NCI-H187 (cell line): ENCODE results near the gene TNFRSF4.

Experiments used
- DNase-seq, 2 experiments: peaks; one replicate each; lab custom pipeline; 2025; lab: John Stamatoyannopoulos, UW

TNFRSF4 gene

GRCh38 chr1:1245178-1245816, 31.3 kb upstream of the TNFRSF4 start:
- no peak for DNase-seq

DNA sequence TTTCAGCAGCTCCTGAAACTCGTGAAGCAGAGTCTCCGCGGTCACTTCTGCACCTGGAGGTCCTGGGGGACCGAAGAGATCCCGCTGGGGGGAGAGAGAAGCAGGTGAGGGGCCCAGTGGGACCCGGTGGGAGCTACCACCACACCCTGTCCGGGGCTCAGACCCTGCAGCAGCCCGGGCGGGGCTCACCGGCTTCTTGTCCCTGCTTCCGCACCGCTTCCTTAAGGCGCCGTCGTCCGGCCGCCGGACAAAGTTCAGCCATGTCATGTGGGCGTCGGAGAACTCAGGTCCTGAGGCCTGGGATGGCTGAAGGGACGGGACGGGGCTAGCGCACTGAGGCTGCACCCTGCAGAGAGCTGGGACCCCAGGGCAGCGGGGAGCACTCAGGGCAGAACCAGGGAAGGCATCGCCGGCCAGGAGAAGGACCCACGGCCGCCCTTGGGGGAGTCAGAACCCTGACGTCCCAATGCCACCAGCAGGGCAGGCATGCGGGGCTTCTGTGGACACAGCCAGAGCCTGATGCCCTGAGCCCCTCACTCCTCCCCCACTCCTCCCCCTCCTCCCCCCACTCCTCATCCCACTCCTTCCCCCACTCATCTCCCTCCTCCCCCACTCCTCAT, 30.3 kb upstream of the TNFRSF4 start:
- no peak for DNase-seq

GRCh38 chr1:1243807-1244191, 29.8 kb upstream of the TNFRSF4 start:
- DNase-seq, result no peak

GRCh38 chr1:1243266-1243660, 29.3 kb upstream of the TNFRSF4 start:
- no peak for DNase-seq

GRCh38 chr1:1242461-1243265, 28.7 kb upstream of the TNFRSF4 start:
- DNase-seq, result no peak

DNA sequence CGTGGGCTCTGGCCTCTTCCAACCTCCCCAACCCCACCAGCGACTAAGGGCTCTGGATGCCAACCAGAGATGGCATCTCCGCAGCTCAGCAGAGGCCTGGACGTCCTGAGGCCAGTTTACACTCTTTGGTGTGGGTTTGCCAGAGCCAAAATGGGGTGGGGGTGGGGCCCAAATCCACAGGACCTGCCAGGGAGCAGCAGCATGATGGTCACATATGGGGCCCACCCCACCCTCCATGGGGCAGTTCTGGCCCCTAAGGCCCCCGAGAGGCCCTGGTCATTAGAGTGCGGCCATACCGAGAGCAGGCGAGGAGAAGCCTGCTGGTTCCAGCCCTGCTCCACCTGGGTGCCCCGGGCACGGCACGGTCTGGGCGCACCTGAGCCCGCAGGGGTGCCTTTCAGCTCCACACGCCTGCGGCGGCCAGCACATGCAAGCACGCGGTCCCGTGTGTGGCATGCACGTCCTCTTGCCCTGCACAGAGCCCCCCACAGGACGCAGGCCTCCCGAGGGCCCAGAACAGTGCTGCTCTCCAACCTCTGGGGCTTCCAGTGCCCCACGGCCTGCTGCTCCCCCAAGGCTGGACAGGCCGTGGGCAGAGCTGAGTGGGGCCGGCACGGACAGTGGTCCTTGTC, 27.8 kb upstream of the TNFRSF4 start:
- DNase-seq, result no peak

GRCh38 chr1:1240822-1241587, 27.1 kb upstream of the TNFRSF4 start:
- no peak for DNase-seq

- DNase-seq, result no peak
Observed at GRCh38 chr1:1240348-1240732, 26.4 kb upstream of the TNFRSF4 start.

DNA sequence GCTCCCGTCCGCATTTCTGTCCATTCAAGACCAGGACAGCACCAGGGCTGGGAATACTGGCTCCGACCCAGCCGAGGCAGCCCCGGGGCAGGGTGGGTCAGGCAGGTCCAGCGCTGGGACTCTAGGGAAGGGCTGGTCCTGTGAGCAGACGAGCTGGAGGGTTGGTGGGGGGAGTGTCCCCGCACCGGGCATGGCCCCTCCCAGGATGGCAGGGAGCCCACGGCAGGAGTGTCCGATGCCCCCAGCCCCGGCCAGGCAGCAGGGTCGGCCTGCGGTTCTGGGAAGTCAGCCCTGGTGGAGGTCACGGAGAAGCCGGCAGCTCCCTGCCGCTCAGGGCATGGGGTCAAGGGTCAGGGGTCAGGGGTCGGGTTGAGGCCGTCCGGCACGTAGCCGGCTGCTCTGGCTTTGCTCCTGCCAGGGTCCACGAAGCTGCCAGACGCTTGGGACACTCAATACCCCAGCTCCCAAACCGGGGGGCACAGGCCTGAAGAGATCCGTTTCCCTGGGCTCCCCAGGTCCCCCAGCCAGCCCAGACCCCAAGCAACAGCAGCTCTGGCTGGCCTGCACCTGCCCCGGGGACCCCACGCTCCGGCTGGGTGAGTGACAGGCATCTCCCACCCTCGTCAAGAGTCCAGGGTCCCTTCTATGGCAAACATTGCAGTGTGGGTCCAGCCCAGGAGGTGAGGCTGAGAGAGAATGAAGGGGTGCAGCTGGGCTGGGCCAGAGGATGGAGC, 25.8 kb upstream of the TNFRSF4 start:
- no peak for DNase-seq

DNA sequence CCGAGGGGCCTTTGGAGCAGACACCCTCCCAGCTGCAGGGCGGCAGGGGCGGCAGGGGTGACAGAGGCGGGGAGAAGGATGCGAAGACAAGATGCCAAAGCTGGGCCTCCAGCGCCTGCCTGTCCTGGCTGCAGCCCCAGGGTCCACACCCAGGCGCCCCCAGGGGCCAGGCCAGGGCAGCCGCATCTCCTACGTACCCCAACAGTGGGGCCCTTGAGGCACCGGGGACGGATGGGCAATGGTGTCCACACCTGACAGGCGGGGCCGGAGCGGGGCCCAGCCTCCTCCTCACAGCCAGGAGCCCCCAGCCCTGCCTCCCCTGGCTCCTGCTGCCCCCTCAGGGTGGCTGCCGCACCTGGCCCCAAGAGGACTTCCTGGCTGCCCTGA, 25.3 kb upstream of the TNFRSF4 start:
- DNase-seq, result no peak

DNA sequence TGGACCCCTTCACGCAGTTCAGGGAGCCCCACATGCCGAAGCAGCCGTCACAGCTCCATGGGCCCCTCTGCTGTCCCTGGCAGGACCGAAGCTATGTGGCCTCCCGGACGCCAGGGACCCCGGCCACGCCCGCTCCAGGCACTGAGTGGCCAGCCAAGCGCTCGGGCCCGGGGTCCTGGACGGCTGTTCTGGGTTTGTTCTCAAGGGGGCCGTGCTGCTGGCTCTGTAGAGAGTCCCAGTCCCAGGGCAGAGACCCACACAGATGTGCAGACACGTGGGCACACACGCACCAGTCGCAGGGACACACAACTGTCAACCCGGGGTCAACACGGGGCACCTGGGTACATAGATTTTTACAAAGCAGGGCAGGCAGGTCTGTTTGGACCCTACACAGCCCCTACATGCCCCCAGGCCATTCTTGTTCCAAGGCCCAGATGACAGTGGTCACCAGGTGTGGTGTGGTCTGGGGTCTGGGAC, 24.8 kb upstream of the TNFRSF4 start:
- no peak for DNase-seq

- DNase-seq, result no peak
Observed at GRCh38 chr1:1237874-1238701, 24.1 kb upstream of the TNFRSF4 start.

DNA sequence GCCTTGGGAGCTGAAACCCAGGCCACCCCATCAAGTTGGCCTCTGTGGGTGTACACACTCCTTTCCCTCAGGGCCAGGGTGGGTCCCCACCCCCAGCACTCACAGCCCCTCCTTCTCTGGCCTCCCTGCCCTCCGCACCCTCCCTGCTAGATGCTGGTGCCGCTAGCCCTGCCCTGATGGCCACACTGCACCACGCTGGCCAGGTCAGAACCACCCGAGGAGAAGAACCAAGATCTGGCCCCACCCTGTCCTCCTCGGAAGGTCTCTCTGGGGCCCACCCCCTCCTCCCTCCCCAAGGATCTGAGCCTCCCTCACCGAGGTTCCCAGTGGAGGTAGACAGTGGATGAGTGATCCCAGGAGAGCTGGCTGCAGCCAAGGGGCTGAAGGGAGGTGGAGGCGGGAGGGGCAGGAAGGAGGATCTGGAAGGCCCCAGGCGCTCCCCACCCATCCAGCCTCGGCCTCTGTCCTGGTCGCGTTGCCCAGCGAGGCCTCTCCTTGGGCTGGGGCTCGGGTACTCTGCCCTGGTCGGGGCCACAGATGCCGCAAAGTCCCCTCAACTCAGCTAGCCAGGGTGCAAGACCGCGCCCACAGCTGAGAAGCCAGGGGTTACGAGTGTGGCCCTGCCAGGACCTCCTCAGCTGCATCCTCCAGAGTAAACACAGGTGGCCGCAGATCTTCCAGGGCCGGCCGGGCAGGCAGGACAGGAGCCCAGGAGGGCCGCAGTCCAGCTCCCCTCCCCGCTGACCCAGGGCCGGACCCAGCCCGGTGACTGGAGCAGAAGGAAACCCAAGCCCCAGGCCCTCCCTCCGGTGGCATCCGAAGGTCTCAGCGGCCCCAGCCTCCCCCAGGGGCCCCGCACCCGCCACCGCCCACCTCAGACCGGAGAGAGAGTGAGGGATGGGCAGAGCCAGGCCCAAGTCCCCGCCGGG, 23.3 kb upstream of the TNFRSF4 start:
- DNase-seq, result no peak

- DNase-seq, result no peak
Observed at GRCh38 chr1:1236176-1236763, 22.3 kb upstream of the TNFRSF4 start.

DNA sequence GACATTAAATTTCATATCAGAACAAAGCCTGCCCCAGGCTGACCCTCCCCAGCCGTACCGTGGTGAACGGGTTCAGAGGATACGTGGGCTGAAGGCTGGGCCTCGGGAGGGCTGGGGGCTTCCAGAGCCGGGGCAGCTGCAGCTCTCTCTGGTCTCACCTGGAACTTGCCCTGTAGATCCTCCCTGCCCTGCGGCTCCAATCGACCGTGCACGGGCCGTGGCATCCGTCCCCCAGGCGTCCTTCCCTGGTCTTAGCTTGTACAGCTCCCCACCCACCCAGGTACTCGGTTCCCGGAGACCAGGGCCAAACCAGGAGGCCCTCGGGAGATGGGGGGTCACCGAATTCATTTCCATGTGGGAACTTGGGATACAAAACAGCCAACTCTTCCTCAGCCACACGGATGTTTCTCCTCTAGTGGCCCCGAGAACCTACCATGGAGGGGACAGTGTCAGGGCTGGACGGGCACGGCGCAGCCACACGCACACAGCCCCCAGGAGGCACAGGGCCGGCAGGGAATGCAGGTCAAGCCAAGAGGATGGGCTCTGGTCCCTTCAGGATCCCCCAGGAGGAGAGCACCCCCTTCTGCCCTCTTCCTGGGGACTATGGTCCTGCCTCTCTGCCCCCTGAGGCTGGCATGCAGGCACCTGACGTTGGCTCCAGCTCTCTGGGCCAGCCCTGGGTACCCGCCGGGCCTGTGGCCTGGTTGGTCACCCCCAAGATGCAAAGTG, 21.2 kb upstream of the TNFRSF4 start:
- DNase-seq, result no peak

- DNase-seq, result no peak
Observed at GRCh38 chr1:1234180-1234808, 20.3 kb upstream of the TNFRSF4 start.

- no peak for DNase-seq
Observed at GRCh38 chr1:1233567-1233892, 19.6 kb upstream of the TNFRSF4 start.
